ENCODE results near the gene NAV3.

NAV3 gene, protein sequence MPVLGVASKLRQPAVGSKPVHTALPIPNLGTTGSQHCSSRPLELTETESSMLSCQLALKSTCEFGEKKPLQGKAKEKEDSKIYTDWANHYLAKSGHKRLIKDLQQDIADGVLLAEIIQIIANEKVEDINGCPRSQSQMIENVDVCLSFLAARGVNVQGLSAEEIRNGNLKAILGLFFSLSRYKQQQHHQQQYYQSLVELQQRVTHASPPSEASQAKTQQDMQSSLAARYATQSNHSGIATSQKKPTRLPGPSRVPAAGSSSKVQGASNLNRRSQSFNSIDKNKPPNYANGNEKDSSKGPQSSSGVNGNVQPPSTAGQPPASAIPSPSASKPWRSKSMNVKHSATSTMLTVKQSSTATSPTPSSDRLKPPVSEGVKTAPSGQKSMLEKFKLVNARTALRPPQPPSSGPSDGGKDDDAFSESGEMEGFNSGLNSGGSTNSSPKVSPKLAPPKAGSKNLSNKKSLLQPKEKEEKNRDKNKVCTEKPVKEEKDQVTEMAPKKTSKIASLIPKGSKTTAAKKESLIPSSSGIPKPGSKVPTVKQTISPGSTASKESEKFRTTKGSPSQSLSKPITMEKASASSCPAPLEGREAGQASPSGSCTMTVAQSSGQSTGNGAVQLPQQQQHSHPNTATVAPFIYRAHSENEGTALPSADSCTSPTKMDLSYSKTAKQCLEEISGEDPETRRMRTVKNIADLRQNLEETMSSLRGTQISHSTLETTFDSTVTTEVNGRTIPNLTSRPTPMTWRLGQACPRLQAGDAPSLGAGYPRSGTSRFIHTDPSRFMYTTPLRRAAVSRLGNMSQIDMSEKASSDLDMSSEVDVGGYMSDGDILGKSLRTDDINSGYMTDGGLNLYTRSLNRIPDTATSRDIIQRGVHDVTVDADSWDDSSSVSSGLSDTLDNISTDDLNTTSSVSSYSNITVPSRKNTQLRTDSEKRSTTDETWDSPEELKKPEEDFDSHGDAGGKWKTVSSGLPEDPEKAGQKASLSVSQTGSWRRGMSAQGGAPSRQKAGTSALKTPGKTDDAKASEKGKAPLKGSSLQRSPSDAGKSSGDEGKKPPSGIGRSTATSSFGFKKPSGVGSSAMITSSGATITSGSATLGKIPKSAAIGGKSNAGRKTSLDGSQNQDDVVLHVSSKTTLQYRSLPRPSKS (N-terminal part only)

DNA sequence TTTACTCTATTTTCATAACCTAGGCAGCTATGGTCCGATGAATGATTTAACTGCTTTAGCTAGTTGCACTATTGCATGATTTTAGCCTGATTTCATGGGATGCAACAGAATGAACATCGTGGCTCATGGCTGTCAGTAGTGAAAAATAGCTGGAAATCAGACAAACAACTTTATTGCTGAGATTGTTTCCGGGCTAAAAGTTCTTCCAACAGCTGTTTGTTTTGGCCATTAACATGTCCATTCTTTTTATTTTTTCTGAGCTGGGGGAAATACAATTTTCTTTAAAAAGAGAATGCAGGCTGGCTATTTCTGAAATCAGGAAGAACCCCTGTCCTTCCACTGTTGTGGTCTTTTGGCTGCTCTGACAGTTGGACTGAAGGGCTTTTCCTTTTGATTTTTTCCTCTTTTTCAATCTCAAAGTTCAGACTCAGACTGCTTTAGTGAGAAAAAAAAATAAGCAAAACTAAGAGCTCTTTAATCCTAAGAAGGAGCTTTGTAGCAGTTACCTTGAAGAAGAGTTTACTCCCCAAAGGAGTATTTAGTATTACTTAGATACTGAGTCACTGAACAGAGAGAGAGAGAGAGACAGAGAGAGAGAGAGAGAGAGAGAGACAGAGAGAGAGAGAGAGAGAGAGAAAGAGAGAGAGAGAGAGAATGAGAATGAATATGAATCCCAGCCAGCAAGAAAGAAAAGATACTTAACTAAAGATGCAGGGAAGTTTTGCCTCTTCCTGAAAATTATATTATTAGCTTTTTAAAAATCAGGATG, at the start of gene NAV3:
Gene NAV3 (plus strand): TSS at position 312 of the 769 bp plus-strand sequence. CDS start 568 bp downstream, outside the sequence.
- DNase-seq: no peak

DNA sequence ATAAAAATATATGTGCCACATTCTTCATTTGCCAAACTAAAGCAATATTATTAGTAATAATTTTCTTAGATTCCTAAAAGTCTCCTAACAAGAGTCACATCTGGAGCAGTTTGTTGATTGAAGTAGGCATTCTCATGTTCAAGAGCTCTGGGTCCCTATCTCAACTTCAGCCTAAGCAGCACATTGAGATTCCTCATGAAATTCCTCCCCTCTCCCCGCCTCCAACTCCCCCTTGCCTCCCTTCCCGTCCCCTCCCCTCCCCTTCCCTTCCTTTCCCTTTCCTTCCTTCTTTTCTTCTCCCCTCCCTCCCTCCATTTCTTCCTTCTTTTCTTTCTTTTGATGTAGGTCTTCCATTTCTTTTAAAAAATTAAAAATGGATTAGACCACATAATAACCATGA, 48.7 kb upstream of the NAV3 start:
- no peak for DNase-seq

DNA sequence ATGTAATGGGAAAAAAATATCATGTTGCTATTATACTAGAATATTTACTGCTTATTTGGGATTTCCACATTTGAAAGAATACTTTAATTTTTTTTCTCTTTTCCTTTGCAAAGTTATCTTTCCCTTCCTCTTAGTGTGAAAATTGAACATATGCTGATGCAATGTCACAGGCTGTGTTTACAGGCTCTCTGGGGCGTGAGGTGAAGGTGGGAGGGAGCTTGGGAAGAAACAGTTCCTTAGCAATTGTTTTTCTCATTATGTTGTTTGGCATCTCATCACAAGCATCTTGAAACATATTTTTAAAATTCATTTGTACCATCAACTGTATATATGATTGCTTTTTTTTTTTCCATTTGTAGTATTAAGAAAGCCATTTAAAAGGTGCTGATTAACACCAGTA, 47.9 kb upstream of the NAV3 start:
- no peak for DNase-seq

DNA sequence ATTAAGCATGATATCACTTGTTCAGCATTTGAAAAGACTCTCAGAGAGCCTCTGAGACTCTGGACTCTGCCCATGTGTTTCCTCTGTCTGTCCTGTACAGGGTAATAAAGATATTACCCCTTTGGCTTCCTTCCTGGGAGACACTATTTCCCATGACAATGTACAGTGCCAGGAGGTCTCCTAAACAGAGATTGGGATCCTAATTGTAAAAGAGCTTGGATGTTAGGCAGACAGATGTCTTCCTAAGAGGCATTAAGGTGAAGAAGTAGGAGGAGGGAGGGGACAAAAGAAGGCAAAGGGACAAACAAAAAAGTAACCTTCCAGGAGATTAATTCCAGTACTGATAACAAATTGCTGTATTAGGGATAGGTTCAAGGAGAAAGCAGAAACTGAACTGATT, 45.5 kb upstream of the NAV3 start:
- DNase-seq: no peak

DNA sequence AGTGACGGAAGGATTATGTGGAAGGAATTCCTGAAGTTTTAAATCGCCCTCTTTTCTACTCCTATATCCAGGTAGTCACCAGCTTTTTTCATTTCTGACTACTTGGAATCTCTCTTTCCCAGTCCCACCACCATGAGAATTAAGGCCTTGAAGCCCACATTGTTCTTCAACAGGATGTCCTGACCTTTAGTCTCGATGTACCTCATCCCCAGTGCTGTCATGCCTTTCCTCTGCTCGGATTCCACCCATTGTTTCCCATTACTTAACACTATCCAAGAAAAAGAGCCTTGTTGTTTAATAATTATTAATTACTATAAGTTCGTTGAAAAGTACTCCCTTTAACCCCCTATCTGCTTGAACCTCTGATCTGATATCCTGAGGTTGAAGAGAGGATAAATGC, 44.0 kb upstream of the NAV3 start:
- DNase-seq: no peak

DNA sequence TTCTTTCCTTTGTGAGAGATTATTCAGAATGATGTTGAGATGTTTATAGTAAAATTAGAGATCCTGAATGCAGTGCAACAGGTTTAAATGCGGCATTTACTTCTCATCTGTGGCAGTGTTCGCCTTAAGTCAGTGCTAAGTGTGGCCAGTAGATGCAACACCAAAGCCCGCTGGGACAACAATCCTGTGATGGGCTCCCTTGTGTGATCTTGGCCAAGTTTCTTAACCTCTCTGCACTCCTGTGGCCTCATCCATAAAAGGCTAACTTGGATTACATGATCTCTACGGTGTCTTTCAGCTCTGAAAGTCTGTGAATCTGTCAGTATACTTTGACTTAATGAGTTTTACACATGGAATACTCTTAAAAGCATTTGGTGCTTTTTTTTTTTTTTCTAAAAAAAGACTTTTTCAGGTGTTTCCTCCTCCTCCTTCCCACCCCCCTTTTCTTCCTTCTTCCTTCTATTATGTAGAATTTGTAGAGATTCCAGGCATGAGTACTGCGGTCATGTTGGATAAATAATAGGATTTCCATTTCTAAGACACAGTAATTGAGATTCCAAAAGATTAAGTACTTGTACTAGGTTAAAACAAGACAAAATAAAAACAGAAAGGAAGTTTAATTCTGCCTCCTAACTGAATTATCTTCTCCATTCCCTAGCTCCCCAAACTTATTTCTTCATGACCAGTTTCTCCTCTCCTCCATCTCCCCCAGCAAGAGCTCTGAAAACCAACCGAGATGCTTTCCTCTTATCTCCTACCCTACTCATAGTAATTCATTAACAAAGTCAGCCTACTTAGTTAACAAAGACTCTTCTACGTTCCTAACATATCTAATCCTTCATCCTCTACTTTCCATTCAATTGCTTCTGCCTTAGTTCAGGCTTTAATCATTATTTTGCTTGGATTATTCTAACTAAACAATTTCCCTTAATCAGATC, 42.2 kb upstream of the NAV3 start:
- DNase-seq: no peak

DNA sequence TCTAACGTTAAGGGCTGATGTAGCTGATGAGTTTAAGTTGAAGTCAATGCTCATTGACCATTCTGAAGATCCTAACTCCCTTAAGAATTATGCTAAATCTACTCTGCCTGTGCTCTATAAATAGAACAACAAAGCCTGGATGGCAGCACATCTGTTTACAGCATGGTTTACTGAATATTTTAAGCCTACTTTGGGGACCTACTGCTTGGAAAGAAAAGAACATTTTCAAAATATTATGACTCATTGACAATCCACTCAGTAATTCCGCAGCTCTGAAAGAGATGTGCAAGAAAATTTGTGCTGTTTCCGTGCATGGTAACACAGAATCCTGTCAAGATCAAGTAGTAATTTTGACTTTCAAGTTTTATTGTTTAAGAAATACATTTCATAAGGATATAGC, 35.0 kb upstream of the NAV3 start:
- DNase-seq: no peak

DNA sequence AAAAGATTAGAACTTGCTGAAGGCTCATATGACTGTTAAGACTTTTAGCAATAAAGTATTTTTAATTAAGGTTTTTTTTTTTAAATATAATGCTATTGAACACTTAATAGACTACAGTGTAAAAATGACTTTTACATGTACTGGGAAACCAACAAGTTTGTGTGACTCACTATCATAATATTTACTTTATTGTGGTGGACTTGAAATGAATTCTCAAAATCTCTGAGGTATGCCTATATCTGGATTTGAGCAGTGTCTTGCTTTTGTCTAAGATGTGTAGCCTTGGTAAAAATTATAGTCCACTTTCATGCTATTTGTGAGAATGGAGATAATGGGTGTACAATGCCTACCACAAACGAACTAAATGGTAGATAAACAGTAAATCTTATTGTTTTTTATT, 33.9 kb upstream of the NAV3 start:
- no peak for DNase-seq

DNA sequence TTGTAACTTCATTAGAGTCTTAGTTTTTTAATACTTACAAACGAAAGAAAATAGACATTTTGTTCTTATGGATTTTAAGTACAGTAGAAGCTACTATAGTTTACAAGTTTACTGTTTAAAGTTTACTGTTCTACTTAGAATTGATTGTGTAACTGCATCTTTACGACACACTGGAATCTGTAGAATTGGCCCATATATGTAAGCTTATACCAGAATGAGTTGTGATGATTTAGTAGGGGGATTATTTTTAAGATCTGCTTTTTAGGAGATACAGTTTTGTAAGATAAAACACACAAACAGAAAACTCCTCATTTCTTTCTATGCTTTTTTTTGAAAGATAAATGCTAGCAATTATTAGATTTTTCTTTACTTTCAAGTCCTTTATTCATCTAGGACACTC, 30.2 kb upstream of the NAV3 start:
- no peak for DNase-seq

DNA sequence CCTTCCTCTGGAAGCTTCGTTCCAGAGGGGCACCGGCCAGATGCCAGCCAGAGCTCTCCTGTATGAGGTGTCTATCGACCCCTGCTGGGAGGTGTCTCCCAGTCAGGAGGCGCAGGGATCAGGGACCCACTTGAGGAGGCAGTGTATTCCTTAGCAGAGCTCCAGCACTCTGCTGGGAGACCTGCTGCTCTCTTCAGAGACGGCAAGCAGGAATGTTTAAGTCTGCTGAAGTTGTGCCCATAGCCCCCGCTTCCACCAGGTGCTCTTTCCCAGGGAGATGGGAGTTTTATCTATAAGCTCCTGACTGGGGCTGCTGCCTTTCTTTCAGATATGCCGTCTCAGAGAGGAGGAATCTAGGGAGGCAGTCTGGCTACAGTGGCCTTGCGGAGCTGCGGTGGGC, 22.2 kb upstream of the NAV3 start:
- no peak for DNase-seq

DNA sequence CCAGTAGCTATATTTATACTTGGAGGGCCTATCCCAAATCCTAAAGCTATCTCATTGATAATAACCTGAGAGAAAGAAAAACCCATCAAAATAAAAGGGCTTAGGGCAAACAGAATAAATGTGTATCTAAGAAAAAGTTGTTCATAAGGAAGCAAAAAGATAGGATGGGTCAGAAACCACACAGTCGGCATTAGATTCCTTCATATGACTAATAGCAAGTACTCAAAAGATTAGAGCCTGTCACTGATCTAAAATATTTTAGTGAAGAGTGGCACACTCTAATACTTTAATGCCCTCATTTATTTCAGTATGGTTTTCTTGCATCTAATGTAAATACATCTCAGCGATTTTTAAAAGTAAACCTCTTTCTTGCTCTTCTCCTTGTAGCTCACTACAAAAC, 17.1 kb upstream of the NAV3 start:
- no peak for DNase-seq

DNA sequence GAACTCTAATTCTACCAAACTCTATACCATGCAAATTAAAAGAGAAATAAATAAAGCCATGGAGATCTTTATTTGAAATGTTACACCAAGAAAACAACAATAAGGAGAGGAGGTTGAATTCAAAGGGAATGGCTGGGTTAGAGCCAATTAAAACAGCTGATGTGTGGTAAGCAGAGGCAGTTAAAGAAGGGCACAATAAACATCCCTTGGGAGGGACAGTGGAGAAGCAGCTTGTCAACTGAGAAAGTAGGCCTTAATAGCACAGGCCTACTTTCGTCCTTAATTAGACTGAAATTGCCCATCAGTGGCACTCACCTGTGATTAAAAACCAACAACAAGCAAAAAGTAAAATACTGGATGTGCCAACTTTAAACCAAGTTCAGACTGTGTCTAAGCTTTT, 16.3 kb upstream of the NAV3 start:
- DNase-seq: no peak

DNA sequence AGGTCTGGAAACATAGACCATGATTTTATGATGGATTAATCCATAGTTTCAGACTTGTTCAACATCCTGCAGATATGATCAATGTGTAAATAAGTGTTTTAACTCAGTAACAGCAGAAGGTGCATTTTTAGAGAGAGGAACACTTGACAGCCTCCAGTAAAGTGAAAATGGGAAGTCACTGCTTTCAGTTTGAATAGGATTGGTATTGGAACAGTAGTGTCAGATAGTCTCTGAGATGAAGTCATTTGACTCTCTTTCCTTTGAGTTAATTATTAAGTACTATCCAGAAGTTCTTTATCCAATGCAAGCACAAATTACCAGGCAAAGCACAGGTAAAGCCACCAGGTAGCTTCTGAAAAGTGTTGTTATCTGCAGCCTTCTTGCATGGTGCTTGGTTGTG, 14.5 kb upstream of the NAV3 start:
- DNase-seq: no peak

DNA sequence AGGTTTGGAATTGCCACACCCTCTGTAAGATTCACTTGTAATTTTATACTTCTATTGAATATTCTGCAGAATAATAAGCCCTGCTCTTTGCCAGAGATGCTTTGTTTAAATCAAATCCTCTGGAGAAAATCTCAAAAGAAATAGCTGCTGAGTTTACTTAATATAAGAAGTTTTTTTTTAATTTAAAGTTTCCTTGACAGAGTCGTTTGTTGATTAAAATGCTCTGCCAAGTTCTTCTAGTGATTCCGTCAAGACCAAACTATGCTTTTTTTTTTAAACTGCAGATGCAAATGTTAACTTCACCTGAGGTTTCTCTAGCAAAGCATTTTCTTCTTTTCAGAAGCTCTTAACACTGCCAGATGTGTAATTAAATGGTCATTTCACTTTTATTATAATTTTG, 13.4 kb upstream of the NAV3 start:
- DNase-seq: no peak

DNA sequence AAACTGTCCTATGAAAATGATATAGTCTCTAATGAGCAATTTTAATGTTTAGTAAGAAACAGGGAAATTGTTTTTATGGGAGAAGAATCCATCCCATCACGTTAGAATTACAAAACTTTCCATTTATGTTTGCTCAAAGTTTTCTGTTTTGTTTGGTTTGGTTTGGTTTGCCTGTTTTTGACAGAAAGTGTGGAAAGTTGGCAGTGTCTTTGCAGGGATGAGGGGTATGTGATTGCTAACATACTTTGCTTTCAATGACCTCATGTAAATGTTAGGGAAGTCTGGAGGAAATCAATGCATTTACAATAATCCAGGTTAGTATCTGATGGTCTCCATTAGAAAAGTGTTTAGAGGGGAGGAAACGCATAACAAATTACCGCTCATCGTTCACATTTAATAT, 12.3 kb upstream of the NAV3 start:
- no peak for DNase-seq

DNA sequence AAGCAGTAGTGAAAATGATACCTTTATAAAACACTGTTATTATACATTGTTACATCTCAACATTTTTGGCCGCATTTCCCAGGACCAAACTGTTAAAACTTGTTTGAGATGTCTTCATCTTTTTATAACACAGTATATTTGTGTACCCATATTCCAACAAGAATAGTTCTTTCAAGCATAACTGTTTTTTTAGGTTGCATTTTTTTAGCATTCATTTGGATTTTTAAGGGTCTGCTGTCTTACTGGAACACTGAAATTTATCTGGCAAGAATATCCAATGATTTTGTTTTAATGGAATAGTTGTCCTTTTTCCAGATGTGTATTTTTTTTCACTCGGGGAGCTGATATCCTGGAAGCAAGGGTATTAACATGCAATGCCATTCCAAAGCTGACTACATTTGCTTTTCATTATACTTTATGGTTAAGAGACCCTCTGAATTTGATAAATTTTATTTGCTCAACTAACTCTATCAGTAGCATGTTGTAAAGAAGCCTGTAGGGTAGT, 8.9 kb upstream of the NAV3 start:
- no peak for DNase-seq

DNA sequence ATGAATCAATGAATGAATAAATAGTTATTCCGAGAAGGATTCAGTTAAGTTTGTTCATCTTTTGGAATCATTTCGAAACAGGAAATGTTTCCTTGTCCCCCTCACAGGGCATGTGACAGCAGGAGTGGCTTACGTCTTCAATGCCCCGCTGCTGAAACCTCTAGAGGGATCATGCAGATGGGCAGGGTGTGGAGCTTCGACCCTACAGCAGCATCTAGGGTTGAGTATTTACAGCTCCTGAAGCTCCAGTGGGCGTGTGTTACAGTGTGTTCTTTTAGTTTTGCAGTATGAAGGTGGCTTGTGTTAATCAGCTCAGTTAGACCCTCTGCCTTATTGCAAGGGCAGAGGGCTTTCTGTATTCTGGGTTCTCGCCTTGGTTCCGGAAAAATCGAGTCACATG, 2.6 kb downstream of the NAV3 start:
- no peak for DNase-seq

DNA sequence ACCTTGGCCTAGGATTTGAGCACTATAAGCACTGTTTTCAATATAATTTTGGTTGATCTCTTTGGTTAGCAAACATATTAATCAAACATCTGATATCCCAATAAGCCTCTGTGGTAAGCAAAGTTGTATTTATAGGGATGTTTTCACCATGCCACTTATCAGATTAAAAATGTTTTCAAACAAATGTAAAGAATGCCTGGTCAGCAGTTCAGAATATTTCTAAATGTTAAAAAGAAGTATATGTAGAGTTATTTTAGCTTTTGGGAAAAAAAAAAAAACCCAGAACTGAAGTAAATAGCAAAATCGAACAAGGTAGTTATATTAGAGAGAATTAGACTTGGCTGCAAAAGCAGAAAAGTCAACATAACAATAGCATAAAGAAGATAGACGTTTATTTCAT, 3.9 kb downstream of the NAV3 start:
- DNase-seq: no peak

DNA sequence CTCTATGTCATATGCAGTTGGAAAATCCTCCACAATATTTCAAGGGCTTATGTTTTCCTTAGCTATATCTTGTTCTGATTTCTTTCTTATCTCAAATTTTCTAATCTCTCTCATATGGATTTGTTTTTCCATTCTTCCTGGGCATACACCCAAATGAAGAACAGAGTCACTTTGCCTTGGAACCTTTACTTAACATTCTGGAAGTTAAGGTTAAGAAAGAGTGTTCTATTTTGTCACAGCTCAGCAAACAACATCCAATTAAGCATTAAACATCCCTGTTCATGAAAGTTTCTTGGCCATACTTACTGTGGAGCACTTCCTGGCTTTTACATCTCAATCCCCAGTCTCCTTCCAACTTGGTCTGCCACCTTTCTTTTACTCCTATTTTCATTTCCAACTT, 5.3 kb downstream of the NAV3 start:
- DNase-seq: no peak

DNA sequence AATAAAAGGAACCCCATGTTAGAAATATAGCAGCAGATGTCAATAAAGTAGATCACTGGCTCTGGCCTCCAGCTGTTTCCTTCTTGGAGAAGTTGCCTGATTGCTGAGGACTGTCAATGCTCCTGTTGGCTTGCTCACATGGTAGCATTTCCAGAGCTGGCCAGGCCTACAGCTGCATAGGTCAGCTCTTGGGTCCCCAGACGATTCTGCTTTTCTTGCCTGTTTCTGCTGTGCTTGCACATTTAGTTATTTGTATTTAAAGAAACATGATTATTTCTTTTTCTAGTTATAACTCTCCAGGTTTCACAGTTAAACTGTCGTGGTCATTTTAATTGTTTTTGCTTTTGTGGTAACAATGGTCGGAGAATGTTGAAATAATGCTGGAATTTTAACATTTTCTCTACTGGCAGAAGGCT, 7.2 kb downstream of the NAV3 start:
- DNase-seq: no peak

DNA sequence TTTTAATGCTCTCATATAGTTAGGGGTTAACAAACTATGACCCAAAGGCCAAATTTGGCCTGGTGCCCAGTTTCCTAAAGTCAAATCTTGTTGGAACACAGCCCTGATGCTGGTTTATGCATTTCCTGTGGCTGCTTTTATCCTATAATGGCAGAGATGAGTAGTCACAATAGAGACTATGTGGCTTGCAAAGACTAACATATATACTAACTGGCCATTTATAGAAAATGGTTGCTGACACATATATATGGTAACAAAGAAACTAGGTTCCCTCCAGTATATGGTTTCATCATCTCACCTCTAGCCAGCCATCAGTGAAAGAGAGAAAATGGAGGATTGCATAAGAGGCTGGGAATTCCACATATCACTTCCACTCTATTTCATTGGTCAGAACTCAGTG, 10.8 kb downstream of the NAV3 start:
- DNase-seq: no peak

DNA sequence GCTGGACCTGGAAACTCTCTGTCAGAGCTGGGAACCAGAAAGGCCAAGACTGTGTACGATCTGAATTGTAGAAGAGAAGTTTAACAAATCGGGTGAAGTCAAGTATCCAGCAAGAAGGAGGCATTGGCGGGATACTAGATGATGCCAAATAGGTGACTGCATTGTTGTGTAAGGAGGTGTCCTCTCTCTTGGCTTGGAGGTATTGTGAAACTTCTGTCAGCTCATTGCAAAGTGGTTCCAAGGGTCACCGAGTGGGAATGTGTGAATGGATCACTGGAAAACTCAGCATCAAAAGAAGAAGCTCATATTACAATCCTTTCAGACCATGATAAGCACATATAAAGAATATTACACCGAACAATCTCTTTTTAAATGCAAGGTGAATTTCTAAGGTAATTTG, 11.7 kb downstream of the NAV3 start:
- DNase-seq: no peak

Measured in activated CD8-positive, alpha-beta memory T cell treated with anti-CD3 and anti-CD28 coated beads, Interleukin-2, amount 50 U/mL, for 4 hours (primary cell).